ENCODE results near the gene KIAA1210. TPM values are rescaled to one million over a fixed set of nuclear protein-coding genes. Genes with fewer than 3 reads are reported as not detected.

KIAA1210 gene
- total RNA-seq, 1 donor = not detected

DNA sequence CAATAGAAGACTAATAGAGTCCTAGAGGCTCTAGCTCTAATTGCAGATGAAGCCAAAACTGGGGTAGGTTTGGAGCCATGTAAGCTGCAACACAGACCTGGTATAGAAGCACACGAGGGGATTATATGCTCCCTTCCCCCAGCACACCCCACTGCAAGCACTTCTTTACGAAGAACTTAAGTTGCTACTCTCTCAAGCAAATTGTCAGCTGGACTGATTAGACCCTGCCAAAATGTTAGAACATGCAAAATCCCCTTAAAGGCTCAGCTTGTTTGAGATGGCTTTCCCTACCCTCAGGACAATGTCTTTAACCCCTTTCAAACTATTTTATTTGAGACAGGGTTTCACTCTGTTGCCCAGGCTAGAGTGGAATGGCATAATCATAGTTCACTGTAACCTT is 4.7 kb upstream of the KIAA1210 start:
- no peak for DNase-seq (ENCODE audit: low read depth)
- TF ChIP-seq, protein P1, sequence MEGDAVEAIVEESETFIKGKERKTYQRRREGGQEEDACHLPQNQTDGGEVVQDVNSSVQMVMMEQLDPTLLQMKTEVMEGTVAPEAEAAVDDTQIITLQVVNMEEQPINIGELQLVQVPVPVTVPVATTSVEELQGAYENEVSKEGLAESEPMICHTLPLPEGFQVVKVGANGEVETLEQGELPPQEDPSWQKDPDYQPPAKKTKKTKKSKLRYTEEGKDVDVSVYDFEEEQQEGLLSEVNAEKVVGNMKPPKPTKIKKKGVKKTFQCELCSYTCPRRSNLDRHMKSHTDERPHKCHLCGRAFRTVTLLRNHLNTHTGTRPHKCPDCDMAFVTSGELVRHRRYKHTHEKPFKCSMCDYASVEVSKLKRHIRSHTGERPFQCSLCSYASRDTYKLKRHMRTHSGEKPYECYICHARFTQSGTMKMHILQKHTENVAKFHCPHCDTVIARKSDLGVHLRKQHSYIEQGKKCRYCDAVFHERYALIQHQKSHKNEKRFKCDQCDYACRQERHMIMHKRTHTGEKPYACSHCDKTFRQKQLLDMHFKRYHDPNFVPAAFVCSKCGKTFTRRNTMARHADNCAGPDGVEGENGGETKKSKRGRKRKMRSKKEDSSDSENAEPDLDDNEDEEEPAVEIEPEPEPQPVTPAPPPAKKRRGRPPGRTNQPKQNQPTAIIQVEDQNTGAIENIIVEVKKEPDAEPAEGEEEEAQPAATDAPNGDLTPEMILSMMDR (IDR thresholded peaks at IDR 0.05; ENCODE audit: insufficient read depth, low read depth, low read length) = no peak
- no peak overlapping the region for H3K4me3 ChIP-seq (ENCODE audit: low read depth, low read length)

DNA sequence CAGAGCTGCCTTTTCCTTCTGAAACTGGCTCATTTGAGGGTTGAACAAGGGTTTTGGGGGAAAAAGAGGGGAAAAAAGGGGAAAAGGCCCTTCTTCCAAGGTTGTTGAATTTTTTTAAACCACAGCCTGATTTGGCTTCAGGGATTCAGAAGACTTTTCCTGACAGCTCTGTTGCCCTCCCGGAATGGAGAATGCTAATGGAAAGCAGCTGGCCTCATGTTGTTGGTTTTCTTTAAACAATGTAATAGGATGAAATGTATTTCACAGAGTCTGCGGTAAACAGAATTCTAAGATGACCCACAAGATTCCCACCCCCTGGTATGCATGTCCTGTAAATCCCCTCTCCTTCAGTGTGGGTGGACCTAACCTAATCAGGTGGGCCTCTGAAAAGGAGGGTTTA is 3.3 kb upstream of the KIAA1210 start:
- H3K4me3 ChIP-seq (ENCODE audit: low read depth, low read length) = no peak overlapping the region
- TF ChIP-seq, protein P1 (IDR thresholded peaks at IDR 0.05; ENCODE audit: insufficient read depth, low read depth, low read length) = no peak
- DNase-seq (ENCODE audit: low read depth) = no peak

- TF ChIP-seq, protein P1 (IDR thresholded peaks at IDR 0.05; ENCODE audit: insufficient read depth, low read depth, low read length) = no peak
- H3K4me3 ChIP-seq (ENCODE audit: low read depth, low read length) = no peak overlapping the region
- peak; percentile 34 for DNase-seq (ENCODE audit: low read depth)
Measured at GRCh38 chrX:119121341-119121740, 6.3 kb downstream of the KIAA1210 start.

- TF ChIP-seq, protein P1 (IDR thresholded peaks at IDR 0.05; ENCODE audit: insufficient read depth, low read depth, low read length) = peak; percentile 80
- H3K4me3 ChIP-seq (ENCODE audit: low read depth, low read length) = no peak overlapping the region
- DNase-seq (ENCODE audit: low read depth) = peak; percentile 35
Measured at GRCh38 chrX:119118780-119119395, 8.7 kb downstream of the KIAA1210 start.

DNA sequence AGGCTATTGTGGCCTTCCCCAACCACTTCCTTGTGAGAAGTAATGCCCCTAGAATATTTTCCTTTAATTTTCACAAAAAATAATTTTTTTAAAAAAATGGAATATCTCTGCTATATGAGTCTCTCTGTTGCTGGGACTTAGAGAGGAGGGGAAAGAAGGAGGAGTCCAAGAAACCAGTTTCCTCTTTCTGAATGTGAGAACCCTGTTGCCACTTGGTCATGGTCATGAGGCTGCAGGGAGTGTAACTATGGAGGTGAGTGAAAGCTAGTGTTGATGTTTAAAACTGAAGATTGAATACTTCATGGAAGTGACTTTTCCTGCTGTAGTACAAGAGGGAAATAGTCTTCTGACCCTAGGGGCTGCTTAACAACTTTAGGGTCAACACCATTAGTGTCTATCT is 20.4 kb downstream of the KIAA1210 start:
- no peak overlapping the region for H3K4me3 ChIP-seq (ENCODE audit: low read depth, low read length)
- no peak for DNase-seq (ENCODE audit: low read depth)
- TF ChIP-seq, protein P1 (IDR thresholded peaks at IDR 0.05; ENCODE audit: insufficient read depth, low read depth, low read length) = no peak

- DNase-seq (ENCODE audit: low read depth) = peak; percentile 7
- no peak overlapping the region for H3K4me3 ChIP-seq (ENCODE audit: low read depth, low read length)
- TF ChIP-seq, protein P1 (IDR thresholded peaks at IDR 0.05; ENCODE audit: insufficient read depth, low read depth, low read length) = no peak
Measured at GRCh38 chrX:119105826-119106225, 21.8 kb downstream of the KIAA1210 start.

DNA sequence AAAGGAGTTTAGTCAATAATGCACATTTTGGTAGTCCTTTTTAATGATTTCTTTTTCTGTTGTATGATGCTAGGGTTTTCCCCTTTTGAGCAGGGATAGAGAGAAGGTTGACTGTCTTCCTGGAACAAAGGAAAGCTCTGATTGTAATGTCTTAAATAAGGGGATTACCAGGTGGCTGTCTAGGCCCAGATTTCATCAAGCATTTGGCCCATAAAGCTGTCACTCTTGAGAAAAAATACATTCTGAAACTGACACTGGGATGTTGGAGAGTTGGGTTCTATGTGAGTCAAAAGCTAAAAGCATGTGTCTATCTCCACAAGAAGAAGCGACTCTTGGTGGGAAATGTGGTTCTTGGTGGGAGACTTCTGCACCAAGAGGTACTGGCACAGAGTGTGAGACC is 26.4 kb downstream of the KIAA1210 start:
- H3K4me3 ChIP-seq (ENCODE audit: low read depth, low read length) = no peak overlapping the region
- DNase-seq (ENCODE audit: low read depth) = no peak
- TF ChIP-seq, protein P1 (IDR thresholded peaks at IDR 0.05; ENCODE audit: insufficient read depth, low read depth, low read length) = no peak

Measured in fibroblast of villous mesenchyme (primary cell).